DOHH2 (cell line): ENCODE results near the gene KRTAP5-3.

Source experiments
- H3F3A ChIP-seq: fragments of 200-600 bp; sonication (generic), shearing (Covaris generic); 2 replicates; pipeline ENCODE4 v1.6.0; 2016; ENCODE audit warnings: antibody characterized with exemption, mild to moderate bottlenecking; ENCODE audit not compliant: control insufficient read depth, insufficient read depth
- H3K27ac ChIP-seq: fragments of 200-600 bp; sonication (generic); 2 replicates; pipeline ENCODE4 v1.5.1; 2014; ENCODE audit warnings: low read depth, mild to moderate bottlenecking, low read length, moderate library complexity
- H3K27me3 ChIP-seq: fragments of 200-600 bp; sonication (generic); 2 replicates; pipeline ENCODE4 v1.6.1; 2014; ENCODE audit warnings: mild to moderate bottlenecking, low read length, mixed read lengths; ENCODE audit not compliant: control insufficient read depth
- H3K36me3 ChIP-seq: fragments of 200-600 bp; sonication (generic); 2 replicates; pipeline ENCODE4 v1.6.1; 2014; ENCODE audit warnings: mild to moderate bottlenecking, low read length, moderate library complexity, mixed read lengths; ENCODE audit not compliant: control insufficient read depth
- H3K4me1 ChIP-seq: fragments of 200-600 bp; sonication (generic); 2 replicates; pipeline ENCODE4 v1.6.1; 2014; ENCODE audit warnings: mild to moderate bottlenecking, low read length, mixed read lengths; ENCODE audit not compliant: control insufficient read depth
- H3K4me2 ChIP-seq: fragments of 200-600 bp; sonication (generic); 2 replicates; pipeline ENCODE4 v1.6.0; 2014; ENCODE audit warnings: mild to moderate bottlenecking, low read length, moderate library complexity
- H3K4me3 ChIP-seq: fragments of 200-600 bp; sonication (generic); 2 replicates; pipeline ENCODE4 v1.5.1; 2014; ENCODE audit warnings: mild to moderate bottlenecking, low read length, mixed read lengths
- H3K79me2 ChIP-seq: fragments of 200-600 bp; sonication (generic); 2 replicates; pipeline ENCODE4 v1.6.1; 2014; ENCODE audit warnings: mild to moderate bottlenecking, low read length, mixed read lengths; ENCODE audit not compliant: control insufficient read depth
- H3K9me2 ChIP-seq: fragments of 200-600 bp; sonication (generic); replicated peaks from 2 replicates; pipeline ENCODE4 v1.6.1; 2014; ENCODE audit warnings: mild to moderate bottlenecking, low read length, mixed read lengths; ENCODE audit not compliant: control insufficient read depth
- H3K9me3 ChIP-seq: fragments of 200-600 bp; sonication (generic); 2 replicates; pipeline ENCODE4 v1.6.1; 2014; ENCODE audit warnings: antibody characterized with exemption, low read length, mixed read lengths; ENCODE audit not compliant: control insufficient read depth, insufficient read depth
- H4K20me1 ChIP-seq: fragments of 200-600 bp; sonication (generic); 2 replicates; pipeline ENCODE4 v1.6.0; 2014; ENCODE audit warnings: low read depth, mild to moderate bottlenecking, antibody characterized with exemption, low read length, moderate library complexity; ENCODE audit not compliant: control insufficient read depth, insufficient read depth
- CTCF ChIP-seq: fragments of 200-600 bp; sonication (generic); IDR thresholded peaks from one replicate; pipeline ENCODE4 v1.5.1; 2014; ENCODE audit warnings: antibody characterized with exemption, mild to moderate bottlenecking, low read depth, low read length; ENCODE audit not compliant: poor library complexity, severe bottlenecking
- EZH2phosphoT487 ChIP-seq: fragments of 200-600 bp; sonication (generic); IDR thresholded peaks from 2 replicates; pipeline ENCODE4 v1.6.1; 2017; ENCODE audit warnings: borderline replicate concordance, mild to moderate bottlenecking, antibody characterized with exemption, low read length, moderate library complexity, mixed read lengths

KRTAP5-3 gene

GRCh38 chr11:1652771-1653540 is 44.7 kb upstream of the KRTAP5-3 start:
- Histone ChIP-seq H3K9me2 (no peaks in the 10 kb centered on the region), H3K4me2 (no peak overlapping the region), H3K4me3 (no peak overlapping the region), H4K20me1 (no peaks in the 10 kb centered on the region), H3K27ac (no peak overlapping the region), H3F3A (no peaks in the 10 kb centered on the region), H3K27me3 (peaks cover 4% of the 10 kb centered on the region; the same call in 1 of the 2 replicates), H3K4me1 (no peaks in the 10 kb centered on the region), H3K9me3 (no peaks in the 10 kb centered on the region), H3K79me2 (no peaks in the 10 kb centered on the region), H3K36me3 (no peaks in the 10 kb centered on the region)
- TF ChIP-seq EZH2phosphoT487 = no peak
- peak; percentile 96 for TF ChIP-seq CTCF

- TF ChIP-seq CTCF (no peak), EZH2phosphoT487 (no peak)
- H3K27me3 ChIP-seq = peaks cover 4% of the 10 kb centered on the region; the same call in 1 of the 2 replicates
- no peaks in the 10 kb centered on the region for H3K9me2 ChIP-seq
- no peaks in the 10 kb centered on the region for H3K4me1 ChIP-seq
- no peak overlapping the region for H3K4me3 ChIP-seq
- no peak overlapping the region for H3K4me2 ChIP-seq
- H3F3A ChIP-seq = no peaks in the 10 kb centered on the region
- no peaks in the 10 kb centered on the region for H3K79me2 ChIP-seq
- H3K27ac ChIP-seq = no peak overlapping the region
- no peaks in the 10 kb centered on the region for H3K9me3 ChIP-seq
- H3K36me3 ChIP-seq = no peaks in the 10 kb centered on the region
- H4K20me1 ChIP-seq = no peaks in the 10 kb centered on the region
Measured at GRCh38 chr11:1652442-1652770, 44.1 kb upstream of the KRTAP5-3 start.

GRCh38 chr11:1652026-1652425 is 43.8 kb upstream of the KRTAP5-3 start:
- Histone ChIP-seq H3K27me3 (peaks cover 4% of the 10 kb centered on the region; the same call in 1 of the 2 replicates), H3F3A (no peaks in the 10 kb centered on the region), H3K36me3 (no peaks in the 10 kb centered on the region), H3K4me1 (no peaks in the 10 kb centered on the region), H4K20me1 (no peaks in the 10 kb centered on the region), H3K9me2 (no peaks in the 10 kb centered on the region), H3K9me3 (no peaks in the 10 kb centered on the region), H3K27ac (no peak overlapping the region), H3K4me3 (no peak overlapping the region), H3K79me2 (no peaks in the 10 kb centered on the region), H3K4me2 (no peak overlapping the region)
- TF ChIP-seq EZH2phosphoT487 (no peak), CTCF (no peak)
